OCI-LY3 (cell line): ENCODE results near the gene PDIK1L.

Experiments
- EZH2phosphoT487 ChIP-seq: fragments of 200-600 bp; shearing (Covaris generic); IDR thresholded peaks from 2 replicates; pipeline ENCODE4 v1.6.1; 2018; ENCODE audit warnings: antibody characterized with exemption, mixed run types, low read depth
- TF ChIP-seq, protein P1 (sequence below): fragments of 200-600, 300-600 bp; sonication (generic); IDR thresholded peaks from 2 replicates; pipeline ENCODE4 v1.5.1; 2014; ENCODE audit warnings: antibody characterized with exemption, low read length, low read depth

DNA sequence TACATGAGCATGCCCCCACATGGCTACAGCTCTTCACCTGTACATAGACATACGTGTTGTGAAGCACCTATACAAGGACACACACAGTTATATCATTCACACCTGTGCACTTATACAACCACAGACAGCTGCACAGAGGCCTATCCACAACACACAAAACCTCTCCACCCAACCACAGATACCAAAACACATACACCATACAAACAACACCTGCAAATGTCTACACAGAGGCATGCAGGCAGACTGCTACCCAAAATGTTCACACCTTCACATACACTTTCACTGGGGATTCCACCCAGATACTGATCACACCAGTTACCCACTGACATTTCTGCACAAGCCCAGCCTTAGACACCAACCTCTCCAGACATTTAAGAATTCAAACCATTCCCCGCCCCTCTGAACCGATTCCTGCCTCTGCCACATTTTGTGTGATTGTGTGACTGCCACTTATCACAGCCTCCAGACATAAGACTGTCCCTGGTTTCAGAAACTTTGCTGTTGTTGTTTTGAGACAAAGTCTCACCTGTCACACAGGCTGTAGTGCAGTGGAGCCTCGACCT is 55.2 kb downstream of the PDIK1L start:
- TF ChIP-seq, protein P1, sequence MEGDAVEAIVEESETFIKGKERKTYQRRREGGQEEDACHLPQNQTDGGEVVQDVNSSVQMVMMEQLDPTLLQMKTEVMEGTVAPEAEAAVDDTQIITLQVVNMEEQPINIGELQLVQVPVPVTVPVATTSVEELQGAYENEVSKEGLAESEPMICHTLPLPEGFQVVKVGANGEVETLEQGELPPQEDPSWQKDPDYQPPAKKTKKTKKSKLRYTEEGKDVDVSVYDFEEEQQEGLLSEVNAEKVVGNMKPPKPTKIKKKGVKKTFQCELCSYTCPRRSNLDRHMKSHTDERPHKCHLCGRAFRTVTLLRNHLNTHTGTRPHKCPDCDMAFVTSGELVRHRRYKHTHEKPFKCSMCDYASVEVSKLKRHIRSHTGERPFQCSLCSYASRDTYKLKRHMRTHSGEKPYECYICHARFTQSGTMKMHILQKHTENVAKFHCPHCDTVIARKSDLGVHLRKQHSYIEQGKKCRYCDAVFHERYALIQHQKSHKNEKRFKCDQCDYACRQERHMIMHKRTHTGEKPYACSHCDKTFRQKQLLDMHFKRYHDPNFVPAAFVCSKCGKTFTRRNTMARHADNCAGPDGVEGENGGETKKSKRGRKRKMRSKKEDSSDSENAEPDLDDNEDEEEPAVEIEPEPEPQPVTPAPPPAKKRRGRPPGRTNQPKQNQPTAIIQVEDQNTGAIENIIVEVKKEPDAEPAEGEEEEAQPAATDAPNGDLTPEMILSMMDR = no peak
- TF ChIP-seq EZH2phosphoT487 = no peak
